Renal pelvis (tissue), 4 donors: ENCODE results near the gene OPN1MW2. TPM values are rescaled to one million over a fixed set of nuclear protein-coding genes. Genes with fewer than 3 reads are reported as not detected.
"Not testable (repeated sequence)": the region's sequence is repeated elsewhere in the genome, so short reads cannot be mapped to it uniquely, and the experiment has no call there.

Source experiments
- DNase-seq: peaks from one replicate; pipeline ENCODE4 v3.0.0-alpha.2; 2013
- polyA plus RNA-seq, 3 donors: library from polyadenylated mRNA; unstranded; fragments of 120-200 nt; gene quantifications; one replicate each; pipeline ENCODE4 v1.2.1, GENCODE V29; 2013; ENCODE audit not compliant: insufficient read length in 3 of 3

Gene OPN1MW2
- polyA plus RNA-seq, 3 donors: not detected

DNA sequence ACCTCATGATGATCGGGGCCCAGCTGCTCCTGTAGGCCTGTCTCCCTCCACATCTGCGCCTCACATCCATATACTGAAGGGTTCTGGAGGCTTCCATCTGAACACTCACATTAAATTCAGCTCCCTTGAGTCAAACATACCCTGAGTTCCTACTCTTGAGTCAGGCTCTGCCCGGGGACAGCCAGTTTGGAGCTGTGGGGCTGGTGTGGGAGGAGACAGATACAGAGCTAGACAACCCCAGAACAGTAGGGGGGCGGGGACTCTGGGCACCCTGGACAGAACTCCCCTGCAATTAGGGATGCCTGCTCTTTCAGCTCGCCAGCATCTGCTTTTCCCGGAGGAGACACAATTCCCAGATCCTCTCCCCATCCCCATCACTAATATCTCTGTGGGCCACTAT is 43.5 kb downstream of the OPN1MW2 start:
- not testable (repeated sequence) for DNase-seq

DNA sequence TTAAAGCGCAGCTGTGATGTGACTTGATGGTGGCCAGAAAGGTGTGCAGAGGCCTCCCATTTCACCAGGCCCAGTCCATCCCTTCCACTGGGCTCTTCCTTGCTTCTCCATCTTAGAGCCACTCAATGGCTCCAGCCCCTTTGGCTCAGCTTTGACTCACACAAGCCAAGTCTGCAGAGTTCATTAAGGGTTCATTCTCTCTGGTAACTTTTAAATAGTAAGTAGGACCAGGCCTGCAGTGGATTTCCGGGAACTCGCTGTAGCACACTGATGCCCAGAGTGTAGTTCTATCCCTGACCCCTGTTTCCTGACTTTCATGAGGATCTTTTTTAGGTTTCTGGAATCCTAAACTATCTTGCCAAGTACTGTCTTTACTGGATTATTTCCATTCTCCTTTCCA is 49.7 kb downstream of the OPN1MW2 start:
- not testable (repeated sequence) for DNase-seq

Other genes with a start within 250 kb of the OPN1MW2 start
- gene HCFC1, start 247.9 kb upstream of the OPN1MW2 start, polyA plus RNA-seq: 10 to 100 TPM; 47.2 to 58.4 (median 51.1) TPM
- gene TMEM187, start 247.0 kb upstream of the OPN1MW2 start, polyA plus RNA-seq: 10 to 100 TPM in 1 of 3 donors, 1 to 10 TPM in 2; 5.9 to 11.7 (median 8.8) TPM
- 10 to 100 TPM; 64.1 to 67.7 (median 64.2) TPM for gene IRAK1, start 199.9 kb upstream of the OPN1MW2 start, polyA plus RNA-seq
- 10 to 100 TPM; 30.7 to 38.5 (median 33.7) TPM for gene MECP2, start 122.0 kb upstream of the OPN1MW2 start, polyA plus RNA-seq
- gene OPN1LW, start 75.5 kb upstream of the OPN1MW2 start, polyA plus RNA-seq: not detected
- not detected for gene OPN1MW, start 37.2 kb upstream of the OPN1MW2 start, polyA plus RNA-seq
- not detected for gene OPN1MW3, start 37.8 kb downstream of the OPN1MW2 start, polyA plus RNA-seq
- not detected for gene TEX28, start 75.4 kb downstream of the OPN1MW2 start, polyA plus RNA-seq
- under 1 TPM; 0.24 to 0.54 (median 0.52) TPM for gene TKTL1, start 76.0 kb downstream of the OPN1MW2 start, polyA plus RNA-seq
- gene FLNA, start 154.9 kb downstream of the OPN1MW2 start, polyA plus RNA-seq: 100 to 1,000 TPM; 416 to 612 (median 573) TPM
- 10 to 100 TPM; 68.3 to 87.4 (median 81.2) TPM for gene EMD, start 159.5 kb downstream of the OPN1MW2 start, polyA plus RNA-seq
- 1,000 to 10,000 TPM; 2,952 to 3,594 (median 3,543) TPM for gene RPL10, start 178.6 kb downstream of the OPN1MW2 start, polyA plus RNA-seq
- 10 to 100 TPM; 14.7 to 16.4 (median 16.0) TPM for gene DNASE1L1, start 189.5 kb downstream of the OPN1MW2 start, polyA plus RNA-seq
- gene TAFAZZIN, start 191.8 kb downstream of the OPN1MW2 start, polyA plus RNA-seq: 10 to 100 TPM; 32.3 to 46.4 (median 39.5) TPM
- gene ATP6AP1, start 208.9 kb downstream of the OPN1MW2 start, polyA plus RNA-seq: 100 to 1,000 TPM; 144 to 170 (median 166) TPM
- 100 to 1,000 TPM; 127 to 145 (median 135) TPM for gene GDI1, start 217.4 kb downstream of the OPN1MW2 start, polyA plus RNA-seq
- gene FAM50A, start 224.4 kb downstream of the OPN1MW2 start, polyA plus RNA-seq: 10 to 100 TPM; 52.6 to 65.9 (median 54.6) TPM
- gene PLXNA3, start 238.5 kb downstream of the OPN1MW2 start, polyA plus RNA-seq: 10 to 100 TPM; 49.7 to 65.3 (median 53.2) TPM